GM13977 (cell line): ENCODE measurements around the gene UGT1A8.
"Not testable (repeated sequence)": the region's sequence is repeated elsewhere in the genome, so short reads cannot be mapped to it uniquely, and the experiment has no call there.

Source experiments
- DNase-seq: peaks from one replicate; pipeline ENCODE4 v3.0.0; 2012; ENCODE audit warnings: low spot score
- CTCF ChIP-seq: IDR thresholded peaks from 2 replicates; pipeline ENCODE4 v1.5.1; 2012; ENCODE audit warnings: mild to moderate bottlenecking, control low read depth; ENCODE audit not compliant: insufficient read depth; ENCODE audit errors: extremely low read depth, missing control alignments
- in situ Hi-C: fragments of 300-500 bp; cut with MboI; formaldehyde crosslinking; loops from one replicate; pipeline ENCODE4 v1.12.0; 2022; ENCODE audit warnings: low sequenced_read_pairs, low pct_unique_long_range_greater_than_20kb, mixed read lengths, inconsistent platforms; ENCODE audit not compliant: unreplicated experiment

Gene UGT1A8

GRCh38 chr2:233745073-233745755 is 127.8 kb downstream of the UGT1A8 start:
- in situ Hi-C loops, result no loop called here
- no peak for DNase-seq
- TF ChIP-seq CTCF, result no peak

GRCh38 chr2:233745838-233746237 is 128.4 kb downstream of the UGT1A8 start:
- DNase-seq, in situ Hi-C loops: not testable (repeated sequence)

- in situ Hi-C loops, result no loop called here
- TF ChIP-seq CTCF, result no peak
- DNase-seq, result no peak
Measured at GRCh38 chr2:233746475-233747282, 129.2 kb downstream of the UGT1A8 start.

GRCh38 chr2:233747283-233747544 is 129.8 kb downstream of the UGT1A8 start:
- in situ Hi-C loops, result no loop called here
- DNase-seq, result no peak
- TF ChIP-seq CTCF, result no peak

- DNase-seq, in situ Hi-C loops: not testable (repeated sequence)
Measured at GRCh38 chr2:233750689-233751088, 133.3 kb downstream of the UGT1A8 start.

GRCh38 chr2:233751212-233752009 is 134.0 kb downstream of the UGT1A8 start:
- DNase-seq, in situ Hi-C loops: not testable (repeated sequence)

GRCh38 chr2:233754872-233755611 is 137.6 kb downstream of the UGT1A8 start:
- in situ Hi-C loops, result no loop called here
- no peak for DNase-seq
- TF ChIP-seq CTCF, result no peak
